ENCODE results near the gene DPYD.

DPYD gene

DNA sequence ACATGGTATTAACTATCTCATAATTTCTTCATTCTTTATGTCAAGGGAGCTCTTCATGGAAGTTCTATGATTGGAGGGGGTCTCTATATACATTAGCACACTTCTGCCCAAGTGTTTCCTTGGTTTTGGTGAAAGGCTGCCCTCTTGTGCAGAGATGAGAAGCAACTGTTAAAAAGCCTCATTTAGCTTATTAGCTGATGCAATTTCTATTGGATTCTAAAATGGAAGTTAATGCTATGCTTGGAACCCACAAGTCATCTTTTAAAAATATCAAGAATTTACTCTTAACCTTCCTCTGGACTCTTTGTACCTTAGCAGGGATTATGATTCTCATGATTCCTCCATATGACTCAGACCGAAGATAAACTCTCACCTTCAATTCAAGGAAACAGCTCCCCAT lies 870.3 kb downstream of the DPYD start:
- no peak for TF ChIP-seq Cebpa-rat (IDR thresholded peaks at IDR 0.05)
- Histone ChIP-seq H3K36me3 (no peaks in the 10 kb centered on the region), H3K4me3 (no peak overlapping the region), H3K4me1 (no peaks in the 10 kb centered on the region), H4K20me1 (no peaks in the 10 kb centered on the region), H3K4me2 (no peak overlapping the region), H3K27me3 (no peaks in the 10 kb centered on the region), H3K9ac (no peak overlapping the region), H3K27ac (no peak overlapping the region), H3K9me3 (peaks cover 4% of the 10 kb centered on the region; the same call in 1 of the 2 replicates)

DNA sequence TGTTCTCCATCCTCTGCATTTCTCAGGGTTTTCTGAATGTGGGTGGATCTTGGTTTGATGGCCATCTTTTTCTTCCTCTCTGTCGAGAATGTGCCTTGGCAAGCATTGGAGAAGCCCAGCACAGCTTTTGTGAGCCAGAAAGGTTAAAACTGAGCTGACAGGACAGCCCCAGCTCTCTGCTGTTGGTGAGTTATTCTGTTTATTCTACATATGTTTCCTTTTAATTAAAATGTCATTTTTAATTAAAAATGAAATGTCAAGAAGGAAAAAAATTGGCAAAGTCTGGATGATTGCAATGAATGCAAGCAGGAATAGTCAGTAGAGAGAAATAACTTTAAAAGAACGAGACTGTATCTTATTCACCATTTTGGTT lies 873.4 kb downstream of the DPYD start:
- Histone ChIP-seq H3K4me3 (no peak overlapping the region), H3K36me3 (no peaks in the 10 kb centered on the region), H3K4me2 (no peak overlapping the region), H3K4me1 (no peaks in the 10 kb centered on the region), H3K27ac (no peak overlapping the region), H4K20me1 (no peaks in the 10 kb centered on the region), H3K27me3 (no peaks in the 10 kb centered on the region), H3K9ac (no peak overlapping the region), H3K9me3 (no peaks in the 10 kb centered on the region)
- TF ChIP-seq Cebpa-rat (IDR thresholded peaks at IDR 0.05) = no peak

DNA sequence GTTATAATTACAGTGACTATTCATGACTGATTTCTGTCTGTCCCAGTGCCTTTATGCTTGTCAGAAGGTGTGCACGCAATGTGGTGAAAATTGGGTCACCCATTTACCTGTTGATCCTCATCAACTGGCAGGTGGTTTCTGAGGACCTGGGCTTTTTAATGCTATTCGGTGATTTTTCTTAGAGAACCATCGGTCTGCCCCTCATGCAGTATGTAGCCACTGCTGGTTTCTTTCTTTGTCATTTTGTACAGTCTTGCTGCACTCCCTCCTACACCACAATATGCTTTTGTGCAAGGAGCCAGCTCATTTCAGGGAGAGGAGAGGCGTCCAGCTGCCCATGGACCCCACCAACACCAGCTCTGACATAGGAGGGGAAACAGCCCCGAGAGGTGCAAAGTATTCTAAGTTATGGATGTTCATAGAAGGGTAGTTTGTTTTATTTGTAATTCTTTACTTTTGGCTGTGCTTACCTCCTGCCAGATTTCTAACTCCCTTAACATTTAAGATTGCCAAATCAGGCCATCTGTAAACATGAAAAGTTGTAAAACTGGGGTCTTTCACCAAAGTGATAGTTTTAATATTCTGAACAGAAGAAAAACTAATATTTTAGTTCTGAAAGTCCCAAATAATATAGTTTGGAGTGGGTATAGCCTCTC lies 873.9 kb downstream of the DPYD start:
- no peaks in the 10 kb centered on the region for H3K9me3 ChIP-seq
- no peaks in the 10 kb centered on the region for H4K20me1 ChIP-seq
- TF ChIP-seq Cebpa-rat (IDR thresholded peaks at IDR 0.05) = no peak
- H3K27me3 ChIP-seq = no peaks in the 10 kb centered on the region
- no peak overlapping the region for H3K4me2 ChIP-seq
- H3K36me3 ChIP-seq = no peaks in the 10 kb centered on the region
- H3K9ac ChIP-seq = no peak overlapping the region
- no peaks in the 10 kb centered on the region for H3K4me1 ChIP-seq
- no peak overlapping the region for H3K27ac ChIP-seq
- H3K4me3 ChIP-seq = no peak overlapping the region

DNA sequence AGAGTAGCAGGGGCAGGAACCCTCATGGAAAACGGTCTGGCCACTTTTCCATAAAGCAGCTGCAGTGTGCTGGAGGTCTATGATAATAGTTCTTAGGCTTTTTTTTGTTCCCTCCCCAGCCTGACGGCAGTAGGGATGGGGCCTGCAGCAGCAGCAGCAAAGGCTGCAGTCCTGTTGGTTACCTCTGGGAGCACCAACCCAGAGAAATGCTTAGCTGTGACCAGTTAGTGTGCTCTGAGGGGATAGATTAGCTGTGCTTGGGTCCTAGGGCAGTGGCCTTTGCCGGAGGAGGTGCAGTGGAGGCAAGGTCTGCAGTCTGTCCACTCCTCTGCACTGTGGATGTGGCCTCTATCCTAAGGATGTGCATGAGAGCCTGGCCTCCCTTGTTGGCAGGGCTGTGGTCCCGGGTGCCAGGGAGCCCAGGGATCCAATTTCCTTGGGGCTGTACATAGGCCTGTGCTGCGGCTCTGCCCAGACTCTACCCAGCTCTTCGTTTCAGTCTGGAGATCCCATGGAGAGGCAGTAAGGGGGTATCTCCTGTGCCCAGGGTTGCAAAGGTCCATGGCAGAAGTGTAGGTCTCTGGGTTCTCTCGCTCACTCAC lies 876.6 kb downstream of the DPYD start:
- Histone ChIP-seq H3K4me3 (no peak overlapping the region), H3K27me3 (no peaks in the 10 kb centered on the region), H3K9me3 (no peaks in the 10 kb centered on the region), H3K27ac (no peak overlapping the region), H3K9ac (no peak overlapping the region), H3K4me2 (no peak overlapping the region), H3K4me1 (no peaks in the 10 kb centered on the region), H3K36me3 (no peaks in the 10 kb centered on the region), H4K20me1 (no peaks in the 10 kb centered on the region)
- TF ChIP-seq Cebpa-rat (IDR thresholded peaks at IDR 0.05) = no peak

DNA sequence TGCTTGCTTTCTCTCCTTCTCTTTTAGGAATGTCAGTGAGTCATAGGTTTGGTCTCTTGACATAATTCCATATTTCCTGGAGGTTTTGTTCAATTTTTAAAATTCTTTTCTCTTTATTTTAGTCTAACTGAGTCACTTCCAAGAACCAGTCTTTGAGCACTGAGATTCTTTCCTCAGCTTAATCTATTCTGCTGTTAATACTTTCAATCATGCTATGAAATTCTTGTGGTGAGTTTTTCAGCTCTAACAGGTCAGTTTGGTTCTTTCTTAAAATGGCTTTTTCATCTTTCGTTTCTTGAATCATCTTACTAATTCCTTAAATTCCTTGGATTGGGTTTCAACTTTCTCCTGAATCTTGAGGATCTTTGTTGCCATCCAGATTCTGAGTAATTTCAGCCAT lies 878.3 kb downstream of the DPYD start:
- no peaks in the 10 kb centered on the region for H3K4me1 ChIP-seq
- H3K27ac ChIP-seq = no peak overlapping the region
- no peaks in the 10 kb centered on the region for H4K20me1 ChIP-seq
- H3K36me3 ChIP-seq = no peaks in the 10 kb centered on the region
- no peaks in the 10 kb centered on the region for H3K9me3 ChIP-seq
- H3K4me3 ChIP-seq = no peak overlapping the region
- TF ChIP-seq Cebpa-rat (IDR thresholded peaks at IDR 0.05) = no peak
- no peak overlapping the region for H3K4me2 ChIP-seq
- no peak overlapping the region for H3K9ac ChIP-seq
- no peaks in the 10 kb centered on the region for H3K27me3 ChIP-seq

DNA sequence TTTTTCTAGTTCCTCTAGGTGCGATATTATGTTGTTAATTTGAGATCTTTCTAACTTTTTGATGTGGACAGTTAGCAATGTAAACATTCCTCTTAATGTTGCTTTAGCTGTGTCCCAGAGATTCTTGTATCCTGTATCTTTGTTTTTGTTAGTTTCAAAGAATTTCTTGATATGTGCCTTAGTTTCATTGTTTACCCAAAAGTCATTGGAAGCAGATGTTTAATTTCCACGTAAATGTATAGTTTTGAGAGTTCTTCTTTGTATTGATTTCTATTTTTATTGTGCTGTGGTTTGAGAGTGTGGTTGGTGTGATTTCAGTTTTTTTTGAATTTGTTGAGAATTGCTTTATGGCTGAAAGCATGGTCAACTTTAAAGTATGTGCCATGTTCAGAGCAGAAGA lies 879.8 kb downstream of the DPYD start:
- H3K4me1 ChIP-seq = no peaks in the 10 kb centered on the region
- H3K27ac ChIP-seq = no peak overlapping the region
- no peak for TF ChIP-seq Cebpa-rat (IDR thresholded peaks at IDR 0.05)
- H4K20me1 ChIP-seq = no peaks in the 10 kb centered on the region
- H3K4me2 ChIP-seq = no peak overlapping the region
- H3K9me3 ChIP-seq = no peaks in the 10 kb centered on the region
- no peak overlapping the region for H3K9ac ChIP-seq
- H3K36me3 ChIP-seq = no peaks in the 10 kb centered on the region
- no peak overlapping the region for H3K4me3 ChIP-seq
- H3K27me3 ChIP-seq = no peaks in the 10 kb centered on the region

DNA sequence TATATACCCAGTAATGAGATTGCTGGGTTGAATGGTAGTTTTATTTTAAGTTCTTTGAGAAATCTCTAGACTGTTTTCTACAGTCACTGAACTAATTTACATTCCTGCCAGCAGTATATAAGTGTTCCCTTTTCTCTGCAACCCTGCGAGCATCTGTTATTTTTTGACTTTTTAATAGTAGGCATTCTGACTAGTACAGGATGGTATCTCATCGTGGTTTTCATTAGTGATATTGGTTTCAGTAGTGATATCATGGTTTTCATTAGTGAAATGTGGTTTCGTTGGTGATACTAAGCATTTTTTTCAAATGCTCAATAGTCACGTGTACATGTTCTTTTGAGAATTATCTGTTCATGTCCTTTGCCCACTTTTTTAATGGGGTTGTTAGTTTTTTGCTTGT lies 882.4 kb downstream of the DPYD start:
- no peak for TF ChIP-seq Cebpa-rat (IDR thresholded peaks at IDR 0.05)
- H3K27me3 ChIP-seq = no peaks in the 10 kb centered on the region
- no peaks in the 10 kb centered on the region for H3K9me3 ChIP-seq
- no peaks in the 10 kb centered on the region for H3K4me1 ChIP-seq
- no peak overlapping the region for H3K4me2 ChIP-seq
- H3K4me3 ChIP-seq = no peak overlapping the region
- no peak overlapping the region for H3K9ac ChIP-seq
- H3K27ac ChIP-seq = no peak overlapping the region
- H3K36me3 ChIP-seq = no peaks in the 10 kb centered on the region
- H4K20me1 ChIP-seq = no peaks in the 10 kb centered on the region

DNA sequence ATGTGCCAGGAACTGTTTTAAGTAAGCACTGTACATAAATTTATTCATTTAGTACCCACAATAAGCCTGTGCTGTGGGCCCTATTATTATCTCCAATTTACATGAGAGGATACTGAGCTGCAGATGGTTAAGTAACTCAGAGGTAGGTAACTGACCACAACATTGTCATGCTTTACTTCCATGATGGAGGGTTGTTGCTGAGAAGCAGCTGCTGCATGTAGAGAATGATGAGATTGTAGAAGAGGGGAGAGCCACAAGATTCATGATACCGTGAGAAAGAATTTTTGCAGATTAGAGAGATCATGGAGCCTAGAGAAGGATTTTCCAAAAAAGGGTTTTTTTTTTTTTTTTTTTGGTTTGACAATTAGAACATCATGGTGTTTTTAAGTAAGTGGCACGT lies 886.2 kb downstream of the DPYD start:
- Histone ChIP-seq H3K27me3 (no peaks in the 10 kb centered on the region), H3K4me2 (no peak overlapping the region), H3K4me3 (no peak overlapping the region), H4K20me1 (no peaks in the 10 kb centered on the region), H3K9me3 (no peaks in the 10 kb centered on the region), H3K4me1 (no peaks in the 10 kb centered on the region), H3K9ac (no peak overlapping the region), H3K27ac (no peak overlapping the region), H3K36me3 (no peaks in the 10 kb centered on the region)
- TF ChIP-seq Cebpa-rat (IDR thresholded peaks at IDR 0.05) = no peak

DNA sequence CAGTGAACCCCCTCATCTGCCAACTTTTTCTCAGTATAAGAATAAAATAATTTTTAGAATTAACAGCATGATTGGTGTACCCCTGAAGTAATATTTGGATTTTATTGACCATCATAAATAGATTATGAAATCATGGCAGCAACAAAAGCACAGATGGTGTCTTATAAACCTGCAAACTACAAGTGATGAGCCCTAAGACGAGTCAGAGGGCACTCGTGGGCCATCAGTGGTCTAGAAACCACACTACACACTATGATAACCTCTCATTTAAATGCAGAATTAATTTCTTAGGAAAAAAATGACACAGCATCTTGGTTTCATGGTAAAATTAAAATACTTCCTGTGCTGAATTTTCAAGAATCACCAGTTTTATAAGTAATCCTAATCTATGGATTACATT lies 886.9 kb downstream of the DPYD start:
- TF ChIP-seq Cebpa-rat (IDR thresholded peaks at IDR 0.05) = no peak
- Histone ChIP-seq H3K4me2 (no peak overlapping the region), H3K4me1 (no peaks in the 10 kb centered on the region), H3K9me3 (no peaks in the 10 kb centered on the region), H3K36me3 (no peaks in the 10 kb centered on the region), H3K27me3 (no peaks in the 10 kb centered on the region), H4K20me1 (no peaks in the 10 kb centered on the region), H3K9ac (no peak overlapping the region), H3K4me3 (no peak overlapping the region), H3K27ac (no peak overlapping the region)
